GM19455 (cell line): Measurements from ENCODE around the gene VAV2.
"Not testable (repeated sequence)": the region's sequence is repeated elsewhere in the genome, so short reads cannot be mapped to it uniquely, and the experiment has no call there.

Experiments used
- ATAC-seq: cut with Tn5 transposase; IDR thresholded peaks from one replicate; pipeline ENCODE4 v1.9.1; 2021; ENCODE audit not compliant: unreplicated experiment

The VAV2 gene

DNA sequence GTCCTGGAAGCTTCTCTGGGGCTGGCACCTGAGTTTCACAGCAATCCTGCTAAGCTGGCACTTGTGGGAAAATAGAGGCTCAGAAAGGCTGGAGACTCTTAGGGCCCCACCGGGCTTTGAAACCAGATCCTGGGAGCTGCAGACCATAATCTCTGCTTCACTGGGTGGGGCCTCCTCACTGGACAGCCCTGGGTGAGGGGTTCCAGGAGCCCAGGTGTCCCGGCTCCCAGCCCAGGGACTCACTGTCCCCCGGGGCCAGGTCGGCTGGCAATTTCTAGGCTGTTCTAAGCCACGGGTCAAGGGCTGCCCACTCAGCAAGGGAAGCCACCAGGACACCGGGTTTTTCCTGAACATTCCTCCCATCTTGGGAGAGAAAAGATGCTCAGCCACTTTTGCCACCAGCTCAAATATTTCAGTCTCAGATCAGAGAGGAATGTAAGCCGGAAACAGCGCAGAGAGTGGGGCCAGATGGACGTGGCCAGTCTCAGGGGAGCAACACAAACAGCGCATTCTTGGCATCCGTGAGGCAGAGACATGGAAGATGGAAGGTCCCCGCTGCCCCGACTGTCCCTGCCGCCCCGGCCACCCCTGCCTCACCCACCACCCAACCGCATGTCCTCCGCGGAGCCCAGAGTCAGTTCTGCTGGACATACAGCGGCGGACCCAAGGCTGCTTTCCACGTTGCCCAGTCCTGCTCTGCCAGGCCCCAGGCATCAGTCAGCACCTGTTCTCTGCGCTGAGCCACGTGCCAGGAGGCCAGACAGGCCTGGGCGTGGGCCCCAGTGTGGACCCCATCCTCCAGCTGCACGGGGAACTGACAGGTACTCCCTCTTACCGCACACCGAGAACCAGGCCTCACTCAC lies 72.6 kb downstream of the VAV2 start:
- no peak for ATAC-seq

GRCh38 chr9:133918111-133918813 lies 73.9 kb downstream of the VAV2 start:
- ATAC-seq: no peak

DNA sequence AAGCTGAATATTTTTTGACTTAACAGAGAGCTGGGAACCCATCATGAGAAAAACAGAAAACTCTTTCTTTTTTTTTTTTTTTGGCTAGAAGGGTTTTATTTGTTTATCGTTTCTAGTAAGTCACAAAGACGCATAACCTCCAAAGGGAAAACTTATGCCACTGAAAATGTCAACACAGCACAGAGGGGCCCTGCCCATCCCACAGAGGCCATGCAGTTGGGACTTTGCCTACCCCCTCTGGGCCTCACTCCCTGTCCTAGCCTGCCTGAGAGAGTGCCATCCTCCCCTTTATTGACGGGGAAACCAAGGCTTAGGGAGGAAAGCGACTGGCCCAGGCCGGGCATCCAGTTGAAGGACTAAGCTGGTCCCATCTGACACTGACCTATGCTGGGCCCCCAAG lies 74.7 kb downstream of the VAV2 start:
- ATAC-seq: no peak

GRCh38 chr9:133916159-133916541 lies 76.0 kb downstream of the VAV2 start:
- no peak for ATAC-seq

DNA sequence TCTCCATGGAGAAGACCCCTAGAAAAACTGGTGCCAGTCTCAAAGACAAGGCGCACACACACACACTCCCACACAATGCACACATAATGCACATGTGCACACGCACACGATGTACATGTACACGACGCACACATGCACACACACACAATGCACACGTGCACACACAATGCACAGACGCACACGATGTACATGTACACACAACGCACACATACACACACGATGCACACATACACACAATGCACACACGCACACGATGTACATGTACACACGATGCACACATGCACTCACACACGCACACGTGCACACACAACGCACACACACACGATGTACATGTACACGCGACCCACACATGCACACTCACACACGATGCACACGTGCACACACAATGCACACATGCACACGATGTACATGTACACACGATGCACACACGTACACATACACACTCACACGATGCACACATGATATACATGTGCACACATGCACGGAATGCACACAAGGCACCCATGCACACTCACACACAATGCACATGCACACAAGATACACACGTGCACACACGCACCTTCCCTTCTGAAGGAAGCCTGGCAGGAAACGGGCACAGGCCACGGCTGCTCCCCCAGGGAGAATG lies 76.5 kb downstream of the VAV2 start:
- ATAC-seq: no peak

- no peak for ATAC-seq
These were observed 77.4 kb downstream of the VAV2 start for GRCh38 chr9:133914442-133915342.

DNA sequence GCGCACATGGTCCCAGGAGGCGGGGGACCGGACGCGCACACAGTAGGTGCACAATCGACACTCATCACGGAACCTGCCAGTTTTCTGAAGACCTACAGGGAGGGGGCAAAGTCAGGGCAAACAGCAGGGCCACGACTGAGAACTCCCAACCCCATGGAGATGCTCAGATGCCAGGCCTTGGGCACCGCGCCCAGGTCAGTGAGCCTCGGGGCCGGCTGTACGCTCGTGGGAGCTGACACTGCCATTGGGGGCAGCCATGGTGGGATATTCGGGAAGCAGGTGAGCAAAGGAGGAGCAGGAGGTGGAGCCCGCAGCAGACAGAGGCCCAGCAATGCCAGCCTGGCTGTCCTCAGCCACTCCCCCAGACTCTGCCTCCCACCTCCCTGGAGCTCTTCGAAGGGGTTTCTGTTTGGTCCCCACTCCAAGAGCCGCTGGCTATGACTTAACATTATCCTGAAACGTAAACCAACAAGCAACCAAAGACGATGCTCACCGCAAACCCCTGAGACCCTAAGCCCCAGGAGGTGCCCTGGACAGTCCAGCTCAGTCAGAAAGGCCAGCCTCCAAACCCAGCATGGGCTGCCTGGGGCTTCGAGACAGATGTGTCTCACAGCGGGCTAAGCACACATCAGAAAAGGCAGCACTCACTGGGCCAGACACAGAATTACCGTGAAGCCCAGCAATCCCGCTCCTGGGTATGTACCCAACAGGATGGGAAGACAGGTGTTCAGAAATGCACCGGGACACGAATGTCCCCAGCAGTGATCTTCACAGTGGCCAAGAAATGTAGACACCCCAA lies 78.4 kb downstream of the VAV2 start:
- no peak for ATAC-seq

GRCh38 chr9:133910855-133911514 lies 81.1 kb downstream of the VAV2 start:
- ATAC-seq: no peak

DNA sequence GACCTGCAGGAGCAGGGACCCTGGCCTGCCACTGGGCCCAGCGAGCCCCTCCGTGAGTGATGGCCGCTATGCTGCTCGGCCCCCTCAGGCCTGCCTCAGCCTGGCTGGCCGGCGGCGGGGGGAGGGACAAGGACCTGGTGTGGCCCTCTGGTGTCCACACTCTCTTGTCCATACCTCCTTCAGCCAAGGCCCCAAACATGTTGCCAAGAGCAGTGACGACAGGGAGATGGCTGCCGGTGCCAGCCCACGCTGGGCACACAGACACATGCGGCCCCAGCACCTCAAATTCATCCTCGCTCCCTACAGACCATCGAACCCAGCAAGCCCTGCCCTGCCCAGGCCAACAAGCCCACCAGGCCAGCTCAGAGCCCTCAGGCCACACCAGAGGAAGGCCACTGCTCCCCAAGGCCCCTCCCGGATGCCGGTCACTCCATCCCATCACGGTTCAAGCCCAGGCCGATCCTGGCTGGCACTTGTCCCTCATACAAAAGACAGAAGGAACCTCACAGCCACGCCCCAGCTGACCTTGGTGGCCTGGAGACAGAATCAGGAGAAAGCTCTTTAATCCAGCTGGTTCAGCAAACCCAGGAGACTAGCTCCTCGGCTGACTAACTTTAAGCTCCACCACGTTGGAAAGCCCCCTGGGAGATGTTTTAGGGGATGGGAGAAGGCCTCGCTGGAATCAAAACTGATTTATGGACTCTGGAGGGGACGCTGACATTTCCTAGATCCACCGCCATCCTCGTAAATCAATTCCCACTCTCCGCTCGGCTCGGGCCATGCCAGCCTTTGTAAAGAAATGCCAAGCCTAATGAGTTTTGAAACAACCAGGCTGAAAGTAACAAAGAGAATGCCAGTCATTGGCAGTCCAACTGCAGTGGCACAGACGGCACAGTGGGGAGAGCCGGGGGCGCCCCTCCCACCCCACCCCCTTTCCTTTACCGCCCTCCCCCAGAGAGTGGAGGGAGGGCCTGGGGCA lies 84.9 kb downstream of the VAV2 start:
- ATAC-seq: no peak

DNA sequence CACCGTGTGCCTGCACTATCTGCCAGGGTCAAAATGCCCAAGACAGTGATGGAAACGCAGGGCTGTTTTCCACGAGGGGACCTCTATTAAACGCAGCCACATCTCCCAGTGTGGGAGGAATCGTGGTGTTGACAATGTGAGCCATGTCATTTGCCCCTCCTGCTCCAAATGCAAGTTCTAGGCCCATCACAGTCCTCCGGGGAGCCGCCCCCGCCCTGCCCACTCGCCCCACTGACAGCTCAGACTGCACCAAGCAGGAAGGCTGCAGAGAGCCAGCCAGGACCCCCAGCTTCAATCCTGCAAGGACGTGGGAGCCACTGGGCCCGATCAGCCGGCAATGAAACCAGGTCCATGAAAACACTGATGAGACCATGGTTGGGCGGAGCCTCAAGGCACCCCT lies 85.9 kb downstream of the VAV2 start:
- no peak for ATAC-seq

GRCh38 chr9:133905493-133905892 lies 86.6 kb downstream of the VAV2 start:
- ATAC-seq: no peak

- no peak for ATAC-seq
These were observed 87.6 kb downstream of the VAV2 start for GRCh38 chr9:133904346-133905090.

DNA sequence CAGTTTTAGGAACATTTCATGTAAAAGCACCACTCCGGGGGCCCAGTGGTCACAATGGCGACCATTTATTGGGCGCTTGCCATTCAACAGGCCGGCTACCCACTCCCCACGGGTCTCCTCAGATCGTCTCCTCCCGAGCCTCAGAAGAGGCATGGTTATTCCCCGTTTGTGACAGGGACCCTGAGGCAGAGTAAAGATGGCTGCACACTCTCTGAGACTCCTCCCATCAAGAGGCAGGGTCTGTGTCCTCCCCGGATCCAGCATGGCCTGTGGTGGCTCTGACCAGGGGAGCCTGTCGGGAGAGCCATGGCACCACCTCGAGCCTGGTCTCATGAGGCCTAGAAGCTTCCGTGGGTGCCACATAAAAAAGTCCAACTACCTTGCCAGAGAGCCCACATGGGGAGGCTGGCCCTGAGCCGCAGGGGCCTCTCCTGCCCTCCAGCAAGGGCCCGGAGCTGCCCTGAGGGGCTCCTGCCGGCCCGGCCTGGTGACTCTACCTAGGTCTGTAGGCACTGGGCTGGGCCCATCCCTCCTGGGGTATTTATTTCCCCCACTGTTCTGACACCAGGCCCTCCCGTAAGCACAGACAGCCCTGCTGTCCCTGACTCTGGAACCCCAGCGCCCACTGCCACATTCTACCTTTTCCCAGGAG lies 90.8 kb downstream of the VAV2 start:
- no peak for ATAC-seq

GRCh38 chr9:133897675-133898074 lies 94.4 kb downstream of the VAV2 start:
- no peak for ATAC-seq

DNA sequence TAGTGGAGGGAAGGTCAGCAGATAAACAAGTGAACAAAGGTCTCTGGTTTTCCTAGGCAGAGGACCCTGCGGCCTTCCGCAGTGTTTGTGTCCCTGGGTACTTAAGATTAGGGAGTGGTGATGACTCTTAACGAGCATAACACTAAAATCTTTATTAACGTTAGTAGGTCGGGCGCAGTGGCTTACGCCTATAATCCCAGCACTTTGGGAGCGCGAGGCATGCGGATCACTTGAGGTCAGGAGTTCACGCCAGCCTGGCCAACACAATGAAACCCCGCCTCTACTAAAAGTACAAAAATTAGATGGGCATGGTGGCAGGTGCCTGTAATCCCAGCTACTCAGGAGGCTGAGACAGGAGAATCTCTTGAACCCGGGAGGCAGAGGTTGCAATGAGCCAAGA lies 96.1 kb downstream of the VAV2 start:
- not testable (repeated sequence) for ATAC-seq

- ATAC-seq: no peak
These were observed 96.8 kb downstream of the VAV2 start for GRCh38 chr9:133895335-133895734.
